GM21381 (cell line): Measurements from ENCODE around the gene KRTAP5-5.
"Not testable (repeated sequence)": the region's sequence is repeated elsewhere in the genome, so short reads cannot be mapped to it uniquely, and the experiment has no call there.

ENCODE experiments used
- ATAC-seq: cut with Tn5 transposase; IDR thresholded peaks from one replicate; pipeline ENCODE4 v1.9.1; 2021; ENCODE audit warnings: mild to moderate bottlenecking, moderate library complexity; ENCODE audit not compliant: unreplicated experiment

KRTAP5-5 gene

GRCh38 chr11:1629326-1630185 lies at the start of gene KRTAP5-5:
KRTAP5-5 (plus strand) TSS chr11:1629775; CDS start chr11:1629841, 66 bp downstream.
- no peak for ATAC-seq

- no peak for ATAC-seq
Observed at GRCh38 chr11:1581976-1582375, 47.6 kb upstream of the KRTAP5-5 start.

GRCh38 chr11:1582909-1583308 lies 46.7 kb upstream of the KRTAP5-5 start:
- not testable (repeated sequence) for ATAC-seq

- not testable (repeated sequence) for ATAC-seq
Observed at GRCh38 chr11:1584661-1585370, 44.8 kb upstream of the KRTAP5-5 start, which contains the start of gene KRTAP5-1. KRTAP5-1 (minus strand) TSS chr11:1585283; CDS start chr11:1585249, 34 bp downstream.

- no peak for ATAC-seq
Observed at GRCh38 chr11:1586699-1587098, 42.9 kb upstream of the KRTAP5-5 start.

- ATAC-seq: not testable (repeated sequence)
Observed at GRCh38 chr11:1589191-1589963, 40.2 kb upstream of the KRTAP5-5 start.

GRCh38 chr11:1589996-1590395 lies 39.6 kb upstream of the KRTAP5-5 start:
- no peak for ATAC-seq

GRCh38 chr11:1592628-1593027 lies 36.9 kb upstream of the KRTAP5-5 start:
- no peak for ATAC-seq

GRCh38 chr11:1595994-1596575 lies 33.5 kb upstream of the KRTAP5-5 start:
- ATAC-seq: not testable (repeated sequence)

- ATAC-seq: not testable (repeated sequence)
Observed at GRCh38 chr11:1596576-1597121, 32.9 kb upstream of the KRTAP5-5 start.

GRCh38 chr11:1597331-1597993 lies 32.1 kb upstream of the KRTAP5-5 start:
- no peak for ATAC-seq

GRCh38 chr11:1597994-1598380 lies 31.6 kb upstream of the KRTAP5-5 start, which contains the start of gene KRTAP5-2:
KRTAP5-2 (minus strand) TSS chr11:1598294; CDS start chr11:1598250, 44 bp downstream.
- ATAC-seq: no peak

GRCh38 chr11:1598406-1598805 lies 31.2 kb upstream of the KRTAP5-5 start:
- not testable (repeated sequence) for ATAC-seq

GRCh38 chr11:1598816-1599215 lies 30.8 kb upstream of the KRTAP5-5 start:
- no peak for ATAC-seq

- ATAC-seq: no peak
Observed at GRCh38 chr11:1600626-1601025, 28.9 kb upstream of the KRTAP5-5 start.

- ATAC-seq: not testable (repeated sequence)
Observed at GRCh38 chr11:1601663-1602062, 27.9 kb upstream of the KRTAP5-5 start.

- ATAC-seq: no peak
Observed at GRCh38 chr11:1603629-1604028, 25.9 kb upstream of the KRTAP5-5 start.

GRCh38 chr11:1604181-1604580 lies 25.4 kb upstream of the KRTAP5-5 start:
- ATAC-seq: no peak

GRCh38 chr11:1604711-1605110 lies 24.9 kb upstream of the KRTAP5-5 start:
- no peak for ATAC-seq

GRCh38 chr11:1605923-1606322 lies 23.7 kb upstream of the KRTAP5-5 start:
- ATAC-seq: peak; percentile 83
